ENCODE measurements around the gene JCHAIN.

Gene JCHAIN

GRCh38 chr4:70607334-70607853 is 58.9 kb downstream of the JCHAIN start:
- no peak overlapping the region for H3K4me3 ChIP-seq (ENCODE audit: low read depth, low read length)
- ChIA-PET CTCF (no interaction called here), POLR2A (no interaction called here)
- no peak for DNase-seq (ENCODE audit: low read depth, low spot score)
- no peak for TF ChIP-seq CTCF (IDR thresholded peaks at IDR 0.05; ENCODE audit: insufficient read depth, low read length, missing control alignments)

GRCh38 chr4:70606459-70606858 is 59.8 kb downstream of the JCHAIN start:
- no peak for DNase-seq (ENCODE audit: low read depth, low spot score)
- CTCF ChIA-PET, result interaction anchor here (1.4 kb wide), 1 partner anchor 404 kb away, joined by 3 read pairs; no protein-coding TSS in a partner anchor
- no peak overlapping the region for H3K4me3 ChIP-seq (ENCODE audit: low read depth, low read length)
- POLR2A ChIA-PET, result no interaction called here
- no peak for TF ChIP-seq CTCF (IDR thresholded peaks at IDR 0.05; ENCODE audit: insufficient read depth, low read length, missing control alignments)
